Lower lobe of right lung (tissue), 2 donors: ENCODE measurements around the gene MTERF1. TPM values are rescaled to one million over a fixed set of nuclear protein-coding genes. Genes with fewer than 3 reads are reported as not detected.
"Not testable (repeated sequence)": the region's sequence is repeated elsewhere in the genome, so short reads cannot be mapped to it uniquely, and the experiment has no call there.

ENCODE experiments used
- ATAC-seq, 2 donors: fragments of 200-7000 bp; cut with Tn5 transposase; one replicate each; pipeline ENCODE4 v1.9.1; 2020 to 2022; ENCODE audit warnings: mild to moderate bottlenecking in 2 of 2, moderate library complexity in 2 of 2
- DNase-seq: peaks from one replicate; pipeline ENCODE4 v3.0.0-alpha.2; 2020
- H3K27ac ChIP-seq: fragments of 200-600 bp; one replicate; pipeline ENCODE4 v1.8.0; 2022
- H3K27me3 ChIP-seq: fragments of 200-600 bp; one replicate; pipeline ENCODE4 v1.8.0; 2022; ENCODE audit warnings: low read depth
- H3K36me3 ChIP-seq: fragments of 200-600 bp; one replicate; pipeline ENCODE4 v1.8.0; 2022; ENCODE audit warnings: mild to moderate bottlenecking
- H3K4me1 ChIP-seq: fragments of 200-600 bp; one replicate; pipeline ENCODE4 v1.8.0; 2022
- H3K4me3 ChIP-seq: fragments of 200-600 bp; one replicate; pipeline ENCODE4 v1.8.0; 2022; ENCODE audit warnings: mild to moderate bottlenecking
- H3K9me3 ChIP-seq: fragments of 200-600 bp; one replicate; pipeline ENCODE4 v1.8.0; 2022
- CTCF ChIP-seq: fragments of 200-600 bp; IDR thresholded peaks from one replicate; pipeline ENCODE4 v1.8.0; 2022; ENCODE audit warnings: antibody characterized with exemption, mild to moderate bottlenecking
- intact Hi-C: fragments of 100-400 bp; cut with DNase I; formaldehyde crosslinking; loops from one replicate; pipeline ENCODE4 v1.11.0; 2022
- total RNA-seq: library from RNA; stranded (reverse); fragmentation: NEBNext Ultra II Directional; extraction: Animal tissue kit (Norgen Biotek cat#: 25700); gene quantifications from one replicate; pipeline ENCODE4 v1.2.1, GENCODE V29; 2021
- donor health status: DM: no; HTN: yes; CAD: no; lungs with severe emphysema.

MTERF1 gene
- total RNA-seq, 1 donor from 2014 or later: 11.5 TPM

GRCh38 chr7:91869661-91870060 is 10.8 kb downstream of the MTERF1 start:
- DNase-seq: no peak
- Histone ChIP-seq H3K27ac (no peak overlapping the region), H3K4me3 (no peak overlapping the region), H3K9me3 (no peaks in the 10 kb centered on the region), H3K36me3 (peaks cover 12% of the 10 kb centered on the region), H3K4me1 (no peaks in the 10 kb centered on the region), H3K27me3 (no peaks in the 10 kb centered on the region)
- no peak for ATAC-seq
- TF ChIP-seq CTCF: no peak
- intact Hi-C loops: no loop called here

DNA sequence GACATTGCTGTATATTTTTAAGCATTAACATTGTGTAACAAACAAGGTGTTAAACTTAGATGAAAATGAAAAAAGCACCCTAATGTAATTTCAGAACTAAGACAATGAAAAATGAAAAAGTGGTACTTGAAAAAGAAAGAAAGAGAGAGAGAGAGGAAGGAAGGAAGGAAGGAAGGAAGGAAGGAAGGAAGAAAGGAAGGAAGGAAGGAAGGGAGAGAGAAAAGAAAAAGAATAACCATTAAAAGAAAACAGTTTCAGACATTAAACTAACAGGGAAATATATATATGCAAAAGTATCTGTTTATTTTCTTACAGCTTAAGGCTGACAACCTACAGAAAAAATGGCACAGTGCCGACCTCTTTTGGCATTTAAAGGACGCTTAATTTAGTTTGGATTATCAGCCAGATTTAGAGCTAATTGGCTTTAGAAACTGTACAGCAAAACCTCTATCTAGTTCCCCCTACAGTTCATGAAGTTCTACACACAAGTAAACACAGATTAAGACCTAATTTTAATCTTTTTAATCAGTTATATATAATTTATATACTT is 13.8 kb downstream of the MTERF1 start:
- H3K4me1 ChIP-seq: no peaks in the 10 kb centered on the region
- intact Hi-C loops: no loop called here
- no peaks in the 10 kb centered on the region for H3K27me3 ChIP-seq
- no peak for DNase-seq
- H3K4me3 ChIP-seq: no peak overlapping the region
- no peak overlapping the region for H3K27ac ChIP-seq
- ATAC-seq: no peak
- H3K36me3 ChIP-seq: no peaks in the 10 kb centered on the region
- no peak for TF ChIP-seq CTCF
- no peaks in the 10 kb centered on the region for H3K9me3 ChIP-seq

GRCh38 chr7:91865511-91865910 is 15.0 kb downstream of the MTERF1 start:
- H3K9me3 ChIP-seq: no peaks in the 10 kb centered on the region
- H3K27ac ChIP-seq: no peak overlapping the region
- TF ChIP-seq CTCF: no peak
- H3K36me3 ChIP-seq: no peaks in the 10 kb centered on the region
- H3K4me3 ChIP-seq: no peak overlapping the region
- no peak for ATAC-seq
- H3K27me3 ChIP-seq: no peaks in the 10 kb centered on the region
- no peak for DNase-seq
- no peaks in the 10 kb centered on the region for H3K4me1 ChIP-seq
- intact Hi-C loops: no loop called here

GRCh38 chr7:91864604-91865003 is 15.9 kb downstream of the MTERF1 start:
- H3K4me1 ChIP-seq, H3K36me3 ChIP-seq, H3K27me3 ChIP-seq, H3K9me3 ChIP-seq, H3K27ac ChIP-seq, DNase-seq, ATAC-seq, H3K4me3 ChIP-seq, intact Hi-C loops: not testable (repeated sequence)

DNA sequence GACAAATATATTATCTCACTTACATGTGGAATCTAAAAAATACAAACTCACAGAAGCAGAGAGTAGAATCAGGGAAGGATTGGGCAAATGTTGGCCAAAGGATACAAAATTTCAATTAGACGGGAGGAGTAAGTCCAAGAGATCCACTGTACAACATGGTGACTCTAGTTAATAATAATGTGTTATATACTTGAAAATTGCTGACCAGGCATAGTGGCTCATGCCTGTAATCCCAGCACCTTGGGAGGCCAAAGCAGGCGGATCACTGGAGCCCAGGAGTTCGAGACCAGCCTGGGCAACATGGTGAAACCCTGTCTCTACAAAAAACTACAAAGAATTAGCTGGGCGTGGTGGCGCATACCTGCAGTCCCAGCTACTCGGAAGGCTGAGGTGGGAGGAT is 16.4 kb downstream of the MTERF1 start:
- no peak overlapping the region for H3K27ac ChIP-seq
- H3K4me3 ChIP-seq: no peak overlapping the region
- no peak for DNase-seq
- intact Hi-C loops: no loop called here
- no peaks in the 10 kb centered on the region for H3K4me1 ChIP-seq
- H3K27me3 ChIP-seq: no peaks in the 10 kb centered on the region
- H3K36me3 ChIP-seq: no peaks in the 10 kb centered on the region
- no peak for TF ChIP-seq CTCF
- no peaks in the 10 kb centered on the region for H3K9me3 ChIP-seq
- ATAC-seq: no peak

DNA sequence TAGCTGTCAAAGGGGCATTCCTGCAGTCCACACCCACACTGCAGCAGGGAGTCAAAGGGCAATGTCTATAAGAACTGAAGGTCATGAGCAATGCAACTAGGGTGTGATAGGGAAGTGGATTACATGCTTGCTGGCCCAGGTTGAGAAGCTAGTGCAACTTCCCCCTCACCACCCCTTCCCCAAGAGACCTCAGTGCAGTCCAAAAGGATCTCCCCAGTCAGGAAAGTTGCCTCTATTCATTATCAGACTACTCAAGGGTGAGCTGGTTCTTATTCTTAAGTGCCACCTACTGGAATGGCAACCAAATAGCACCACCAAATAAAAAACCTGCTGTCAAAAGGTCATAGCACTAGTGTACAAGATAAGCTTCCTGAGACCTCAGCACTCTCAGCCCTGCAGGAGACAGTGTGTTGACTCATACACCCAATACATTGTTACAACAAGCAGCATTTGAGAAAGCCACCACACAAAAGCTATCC is 28.2 kb downstream of the MTERF1 start:
- peak; percentile 22 for TF ChIP-seq CTCF
- ATAC-seq: peak; percentile 52 to 65
- Histone ChIP-seq H3K4me3 (no peak overlapping the region), H3K9me3 (no peaks in the 10 kb centered on the region), H3K27me3 (no peaks in the 10 kb centered on the region), H3K27ac (no peak overlapping the region), H3K36me3 (no peaks in the 10 kb centered on the region), H3K4me1 (no peaks in the 10 kb centered on the region)
- DNase-seq: no peak
- intact Hi-C loops: no loop called here
